ENCODE measurements around the gene INF2. TPM values are rescaled to one million over a fixed set of nuclear protein-coding genes. Genes with fewer than 3 reads are reported as not detected.
A peak's percentile ranks its signal among the peaks of the same experiment; 100 is the strongest.

INF2 gene
- total and polyA plus RNA-seq, 9 of the 15 experiments (the other 6 are each of a cell fraction or from before 2014, with no cell fraction given), result 0.56 to 31.3 (median 7.8) TPM

DNA sequence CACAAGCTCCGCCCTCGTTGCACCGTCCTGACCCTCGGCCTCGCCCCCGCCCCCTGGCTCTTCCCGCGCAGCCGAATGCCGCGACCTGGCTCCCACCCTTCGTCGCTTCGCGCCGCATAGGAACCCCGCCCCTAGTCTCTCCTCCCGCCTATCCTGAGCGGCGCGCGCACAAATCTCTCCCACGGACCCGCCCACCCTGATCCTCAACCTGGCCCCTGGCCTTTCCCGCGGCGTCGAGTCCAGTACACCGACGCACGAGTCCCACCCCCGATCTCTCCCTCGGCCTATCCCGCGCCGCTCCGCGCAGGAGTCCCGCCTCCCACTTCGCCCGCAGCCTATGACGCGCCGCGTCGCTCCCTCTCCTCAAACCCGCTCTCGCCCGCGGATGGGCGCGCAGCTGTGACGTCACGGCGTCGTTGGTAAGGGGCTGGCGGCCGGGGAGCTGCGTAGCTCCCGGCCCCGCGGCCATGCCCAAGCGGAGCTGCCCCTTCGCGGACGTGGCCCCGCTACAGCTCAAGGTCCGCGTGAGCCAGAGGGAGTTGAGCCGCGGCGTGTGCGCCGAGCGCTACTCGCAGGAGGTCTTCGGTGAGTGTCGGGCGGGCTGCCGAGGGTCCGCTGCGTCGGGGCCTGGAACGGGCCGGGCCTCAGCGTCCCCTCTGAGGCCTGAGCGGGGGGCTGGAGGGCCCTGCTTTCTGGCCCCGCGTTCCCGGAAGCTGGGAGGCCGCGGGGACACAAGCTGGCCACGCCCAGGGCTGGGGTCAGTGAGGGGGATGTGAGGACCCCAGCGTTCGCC, 63.5 kb downstream of the INF2 start, which contains the start of gene SIVA1 (continued):
- no peak for TF ChIP-seq TRIM24 (IDR thresholded peaks at IDR 0.05)
- TF ChIP-seq ZNF24 (IDR thresholded peaks at IDR 0.05), result no peak
- TF ChIP-seq MCM5 (IDR thresholded peaks at IDR 0.05; ENCODE audit: low read depth), result no peak
- no peak for TF ChIP-seq SMAD3 (CRISPR knock-in tag; conservative IDR thresholded peaks at IDR 0.05)
- TF ChIP-seq SAFB2 (IDR thresholded peaks at IDR 0.05; ENCODE audit: borderline replicate concordance, low read depth, low read length, severe bottlenecking), result no peak
- TF ChIP-seq, protein P1, sequence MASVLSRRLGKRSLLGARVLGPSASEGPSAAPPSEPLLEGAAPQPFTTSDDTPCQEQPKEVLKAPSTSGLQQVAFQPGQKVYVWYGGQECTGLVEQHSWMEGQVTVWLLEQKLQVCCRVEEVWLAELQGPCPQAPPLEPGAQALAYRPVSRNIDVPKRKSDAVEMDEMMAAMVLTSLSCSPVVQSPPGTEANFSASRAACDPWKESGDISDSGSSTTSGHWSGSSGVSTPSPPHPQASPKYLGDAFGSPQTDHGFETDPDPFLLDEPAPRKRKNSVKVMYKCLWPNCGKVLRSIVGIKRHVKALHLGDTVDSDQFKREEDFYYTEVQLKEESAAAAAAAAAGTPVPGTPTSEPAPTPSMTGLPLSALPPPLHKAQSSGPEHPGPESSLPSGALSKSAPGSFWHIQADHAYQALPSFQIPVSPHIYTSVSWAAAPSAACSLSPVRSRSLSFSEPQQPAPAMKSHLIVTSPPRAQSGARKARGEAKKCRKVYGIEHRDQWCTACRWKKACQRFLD (CRISPR knock-in tag; IDR thresholded peaks at IDR 0.05), result no peak
- no peak for TF ChIP-seq KLF10 (CRISPR knock-in tag; IDR thresholded peaks at IDR 0.05)
- TF ChIP-seq SRF (CRISPR knock-in tag; IDR thresholded peaks at IDR 0.05), result peak in 1 of 2 experiments; percentile 69; a peak in 1 of 4 replicates
- no peak for TF ChIP-seq ZNF785 (CRISPR knock-in tag; IDR thresholded peaks at IDR 0.05)
- no peak for TF ChIP-seq HNRNPUL1 (IDR thresholded peaks at IDR 0.05; ENCODE audit: low read length)
- TF ChIP-seq, protein P2, sequence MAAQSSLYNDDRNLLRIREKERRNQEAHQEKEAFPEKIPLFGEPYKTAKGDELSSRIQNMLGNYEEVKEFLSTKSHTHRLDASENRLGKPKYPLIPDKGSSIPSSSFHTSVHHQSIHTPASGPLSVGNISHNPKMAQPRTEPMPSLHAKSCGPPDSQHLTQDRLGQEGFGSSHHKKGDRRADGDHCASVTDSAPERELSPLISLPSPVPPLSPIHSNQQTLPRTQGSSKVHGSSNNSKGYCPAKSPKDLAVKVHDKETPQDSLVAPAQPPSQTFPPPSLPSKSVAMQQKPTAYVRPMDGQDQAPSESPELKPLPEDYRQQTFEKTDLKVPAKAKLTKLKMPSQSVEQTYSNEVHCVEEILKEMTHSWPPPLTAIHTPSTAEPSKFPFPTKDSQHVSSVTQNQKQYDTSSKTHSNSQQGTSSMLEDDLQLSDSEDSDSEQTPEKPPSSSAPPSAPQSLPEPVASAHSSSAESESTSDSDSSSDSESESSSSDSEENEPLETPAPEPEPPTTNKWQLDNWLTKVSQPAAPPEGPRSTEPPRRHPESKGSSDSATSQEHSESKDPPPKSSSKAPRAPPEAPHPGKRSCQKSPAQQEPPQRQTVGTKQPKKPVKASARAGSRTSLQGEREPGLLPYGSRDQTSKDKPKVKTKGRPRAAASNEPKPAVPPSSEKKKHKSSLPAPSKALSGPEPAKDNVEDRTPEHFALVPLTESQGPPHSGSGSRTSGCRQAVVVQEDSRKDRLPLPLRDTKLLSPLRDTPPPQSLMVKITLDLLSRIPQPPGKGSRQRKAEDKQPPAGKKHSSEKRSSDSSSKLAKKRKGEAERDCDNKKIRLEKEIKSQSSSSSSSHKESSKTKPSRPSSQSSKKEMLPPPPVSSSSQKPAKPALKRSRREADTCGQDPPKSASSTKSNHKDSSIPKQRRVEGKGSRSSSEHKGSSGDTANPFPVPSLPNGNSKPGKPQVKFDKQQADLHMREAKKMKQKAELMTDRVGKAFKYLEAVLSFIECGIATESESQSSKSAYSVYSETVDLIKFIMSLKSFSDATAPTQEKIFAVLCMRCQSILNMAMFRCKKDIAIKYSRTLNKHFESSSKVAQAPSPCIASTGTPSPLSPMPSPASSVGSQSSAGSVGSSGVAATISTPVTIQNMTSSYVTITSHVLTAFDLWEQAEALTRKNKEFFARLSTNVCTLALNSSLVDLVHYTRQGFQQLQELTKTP (IDR thresholded peaks at IDR 0.05; ENCODE audit: low read depth in 1 of 2, partially characterized antibody in 2 of 2), result no peak
- no peak for TF ChIP-seq PTTG1 (tag; IDR thresholded peaks at IDR 0.05; ENCODE audit: low read depth)
- TF ChIP-seq ZNF384 (IDR thresholded peaks at IDR 0.05; ENCODE audit: low read depth, low read length), result no peak
- TF ChIP-seq FUS (optimal IDR thresholded peaks at IDR 0.05; ENCODE audit: low read depth, low read length), result no peak
- peak; percentile 3 for TF ChIP-seq HMGN3 (IDR thresholded peaks at IDR 0.05; ENCODE audit: borderline replicate concordance, extremely low read depth, insufficient read length, low read depth, low read length)
- no peak for TF ChIP-seq TEAD4 (IDR thresholded peaks at IDR 0.05; ENCODE audit: low read length)
- no peak for TF ChIP-seq TEAD4 (CRISPR knock-in tag; IDR thresholded peaks at IDR 0.05; ENCODE audit: borderline replicate concordance)
- TF ChIP-seq RAD21 (CRISPR knock-in tag; conservative IDR thresholded peaks at IDR 0.05 in 1 of 2, IDR thresholded peaks at IDR 0.05 in 1 of 2), result no peak
- TF ChIP-seq ZNF445 (CRISPR knock-in tag; IDR thresholded peaks at IDR 0.05; ENCODE audit: low read depth), result no peak
- TF ChIP-seq, protein P3, sequence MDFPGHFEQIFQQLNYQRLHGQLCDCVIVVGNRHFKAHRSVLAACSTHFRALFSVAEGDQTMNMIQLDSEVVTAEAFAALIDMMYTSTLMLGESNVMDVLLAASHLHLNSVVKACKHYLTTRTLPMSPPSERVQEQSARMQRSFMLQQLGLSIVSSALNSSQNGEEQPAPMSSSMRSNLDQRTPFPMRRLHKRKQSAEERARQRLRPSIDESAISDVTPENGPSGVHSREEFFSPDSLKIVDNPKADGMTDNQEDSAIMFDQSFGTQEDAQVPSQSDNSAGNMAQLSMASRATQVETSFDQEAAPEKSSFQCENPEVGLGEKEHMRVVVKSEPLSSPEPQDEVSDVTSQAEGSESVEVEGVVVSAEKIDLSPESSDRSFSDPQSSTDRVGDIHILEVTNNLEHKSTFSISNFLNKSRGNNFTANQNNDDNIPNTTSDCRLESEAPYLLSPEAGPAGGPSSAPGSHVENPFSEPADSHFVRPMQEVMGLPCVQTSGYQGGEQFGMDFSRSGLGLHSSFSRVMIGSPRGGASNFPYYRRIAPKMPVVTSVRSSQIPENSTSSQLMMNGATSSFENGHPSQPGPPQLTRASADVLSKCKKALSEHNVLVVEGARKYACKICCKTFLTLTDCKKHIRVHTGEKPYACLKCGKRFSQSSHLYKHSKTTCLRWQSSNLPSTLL (IDR thresholded peaks at IDR 0.05), result no peak
- TF ChIP-seq ARNT (IDR thresholded peaks at IDR 0.05), result no peak

All from K562 (cell line).